HepG2 (cell line): ENCODE results near the gene KRT82. TPM values are rescaled to one million over a fixed set of nuclear protein-coding genes. Genes with fewer than 3 reads are reported as not detected.

Experiments used
- ATAC-seq: fragments of 200-7000 bp; cut with Tn5 transposase; 3 replicates; pipeline ENCODE4 v1.9.1; 2020; ENCODE audit warnings: mild to moderate bottlenecking, moderate library complexity
- BruUV-seq: library from RNA; stranded (reverse); fragments of 400-500 nt; replicated peaks from 2 replicates; lab custom pipeline; 2021; lab: Mats Ljungman, UMichigan
- CTCF ChIA-PET: fragments of 300-600 bp; formaldehyde crosslinking; extraction: SDS; loops from one replicate; lab custom pipeline; 2021; ENCODE audit warnings: low total read pairs, inconsistent platforms, low intra/inter-chr PET ratio; lab: Yijun Ruan, JAX
- POLR2A ChIA-PET: fragments of 350-600 bp; sonication (Branson Sonifier 250); formaldehyde crosslinking; loops from one replicate; lab custom pipeline; 2020; ENCODE audit warnings: antibody characterized with exemption, inconsistent platforms; lab: Yijun Ruan, JAX
- DNase-seq: peaks from one replicate; pipeline ENCODE4 v3.0.0-alpha.2; 2015; ENCODE audit warnings: low spot score
- FAIRE-seq: peaks from 3 replicates; lab custom pipeline; 2011; peaks lifted over from hg19 to GRCh38; lab: Jason Lieb, UNC
- H2AFZ ChIP-seq: one replicate; pipeline ENCODE4 v1.6.1; 2011; ENCODE audit warnings: low read length, inconsistent platforms
- H3K27ac ChIP-seq: fragments of 300-600 bp; 3 replicates; pipeline ENCODE4 v1.8.0; 2011; ENCODE audit warnings: mixed run types, mild to moderate bottlenecking, mixed read lengths, low read length, inconsistent platforms; ENCODE audit not compliant: insufficient read depth; ENCODE audit errors: extremely low read length
- H3K27me3 ChIP-seq, 2 experiments: fragments of 200-600 bp in 1 of 2; 2 replicates in 1 of 2; 3 replicates in 1 of 2; pipeline versions ENCODE4 v1.6.0 to v1.8.0; 2011; ENCODE audit warnings: low read length in 2 of 2, mild to moderate bottlenecking in 2 of 2, moderate library complexity in 2 of 2, inconsistent platforms in 1 of 2; ENCODE audit not compliant: insufficient read depth in 2 of 2, control insufficient read depth in 1 of 2
- H3K36me3 ChIP-seq, 2 experiments: fragments of 200-600 bp in 1 of 2; replicated peaks in 1 of 2; 2 replicates in 1 of 2; 3 replicates in 1 of 2; pipeline versions ENCODE4 v1.5.1 to v1.8.0; 2011; ENCODE audit warnings: low read length in 2 of 2, inconsistent platforms in 1 of 2; ENCODE audit not compliant: insufficient read depth in 2 of 2, control insufficient read depth in 1 of 2
- H3K4me1 ChIP-seq: 2 replicates; pipeline ENCODE4 v1.5.1; 2012; ENCODE audit warnings: low read length, inconsistent platforms; ENCODE audit not compliant: insufficient read depth
- H3K4me2 ChIP-seq: 2 replicates; pipeline ENCODE4 v1.6.0; 2011; ENCODE audit warnings: low read depth, low read length, inconsistent platforms
- H3K4me3 ChIP-seq, 3 experiments: fragments of 200-600 bp in 1 of 3; sonication (generic), shearing (Covaris generic) in 1 of 3; replicated peaks in 1 of 3; 2 replicates each; pipeline ENCODE4 v1.5.1; 2011 to 2016; ENCODE audit warnings: low read length in 3 of 3, inconsistent platforms in 2 of 3, low read depth in 2 of 3, mild to moderate bottlenecking in 2 of 3, control low read depth in 1 of 3, mixed read lengths in 1 of 3; ENCODE audit not compliant: insufficient read depth in 1 of 3
- H3K79me2 ChIP-seq: one replicate; pipeline ENCODE4 v1.6.1; 2011; ENCODE audit warnings: low read length, inconsistent platforms; ENCODE audit not compliant: insufficient read depth
- H3K9ac ChIP-seq: 2 replicates; pipeline ENCODE4 v1.6.0; 2011; ENCODE audit warnings: mild to moderate bottlenecking, low read depth, low read length, inconsistent platforms; ENCODE audit not compliant: insufficient read depth
- H3K9me3 ChIP-seq: 2 replicates; pipeline ENCODE4 v1.5.1; 2012; ENCODE audit warnings: mild to moderate bottlenecking, low read length
- H4K20me1 ChIP-seq: 2 replicates; pipeline ENCODE4 v1.6.0; 2011; ENCODE audit warnings: inconsistent platforms, mild to moderate bottlenecking, low read length, moderate library complexity; ENCODE audit not compliant: insufficient read depth
- MIXL1 ChIP-seq: IDR thresholded peaks from 2 replicates; pipeline ENCODE4 v1.6.1; 2016
- PATZ1 ChIP-seq: sonication (generic); formaldehyde crosslinking; IDR thresholded peaks from 2 replicates; pipeline ENCODE4 v1.4.0; 2020; ENCODE audit warnings: missing genetic modification reagents
- ZNF687 ChIP-seq: sonication (generic); formaldehyde crosslinking; IDR thresholded peaks from 2 replicates; pipeline ENCODE4 v1.5.1; 2020; ENCODE audit warnings: mild to moderate bottlenecking, missing genetic modification reagents, moderate library complexity
- WGBS: methylation state at CpG from one replicate; pipeline ENCODE4 v1.1.6; 2017; ENCODE audit warnings: low lambda C conversion rate; 5-methylcytosine and 5-hydroxymethylcytosine counted together
- in situ Hi-C: cut with HindIII; loops from 2 replicates; pipeline ENCODE4 v1.10.0; 2017; ENCODE audit warnings: low pct_unique_long_range_greater_than_20kb; ENCODE audit not compliant: extremely low pct_ligation_motif_present
- intact Hi-C: fragments of 100-400 bp; cut with micrococcal nuclease; formaldehyde crosslinking; loops from one replicate; pipeline ENCODE4 v1.10.0; 2022; ENCODE audit not compliant: unreplicated experiment
- polyA plus RNA-seq, 8 experiments: library from polyadenylated mRNA; depleted of rRNA in 3 of 8; stranded (reverse) in 7 of 8; unstranded in 1 of 8; fragments of >200 nt; fragmentation: Illumina TruSeq in 4 of 8; extraction: Trizol in 4 of 8; gene quantifications; 2 replicates each; pipeline versions ENCODE4 v1.2.1 to v1.2.3, GENCODE V29; 2011 to 2016; ENCODE audit warnings: low read depth in 4 of 8, missing spikeins in 1 of 8, mixed read lengths in 1 of 8; ENCODE audit not compliant: insufficient read depth in 1 of 8
- total RNA-seq, 5 experiments: library from RNA; depleted of rRNA; stranded (reverse); fragments of >200 nt; fragmentation: Illumina TruSeq; extraction: Trizol; gene quantifications; 2 replicates each; pipeline ENCODE4 v1.2.3, GENCODE V29; 2016; ENCODE audit warnings: low read depth in 1 of 5

The KRT82 gene
- total and polyA plus RNA-seq, 2 of the 13 experiments (the other 11 are each of a cell fraction or from before 2014, with no cell fraction given) = not detected

- no peak for TF ChIP-seq ZNF687 (CRISPR knock-in tag)
- no peak for TF ChIP-seq PATZ1 (CRISPR knock-in tag)
Observed at GRCh38 chr12:52402377-52402776, 3.8 kb downstream of the KRT82 start (continued).

DNA sequence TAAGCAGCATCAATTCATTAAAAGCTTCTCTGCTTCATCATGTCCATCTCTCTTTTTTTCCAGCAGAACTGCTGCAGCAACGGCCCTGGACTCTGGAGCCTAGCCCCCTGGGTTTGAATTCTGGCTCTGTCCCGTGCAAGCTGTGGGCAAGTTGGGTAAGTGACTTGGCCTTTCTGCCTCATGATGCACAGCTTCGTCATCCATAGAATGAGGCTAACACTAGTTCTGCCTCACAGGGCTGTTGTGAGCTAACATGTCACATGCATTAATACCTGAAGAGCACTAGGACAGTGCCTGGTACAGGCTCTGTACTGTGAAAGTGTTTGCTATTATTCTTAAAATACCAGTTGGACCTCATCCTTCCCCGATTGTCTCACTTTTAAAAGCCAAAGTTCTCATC, 4.2 kb downstream of the KRT82 start:
- CTCF ChIA-PET = no interaction called here
- H3K4me1 ChIP-seq = no peaks in the 10 kb centered on the region

More for the DNA sequence above, 4.2 kb downstream of the KRT82 start:
- TF ChIP-seq MIXL1 (CRISPR knock-in tag) = no peak
- no peak overlapping the region for H3K9ac ChIP-seq
- no peak overlapping the region for H3K27ac ChIP-seq
- peaks cover 1 to 21% of the 10 kb centered on the region in 2 experiments; a peak in 4 of 5 replicates for H3K27me3 ChIP-seq
- no peak for ATAC-seq
- no peak overlapping the region for H3K4me2 ChIP-seq
- FAIRE-seq = no peak
- POLR2A ChIA-PET = no interaction called here
- no peak overlapping the region for H3K4me3 ChIP-seq
- no peaks in the 10 kb centered on the region for H3K9me3 ChIP-seq
- no TSS peak for BruUV-seq
- intact Hi-C loops (no loop called here), in situ Hi-C loops (no loop called here)
- no peaks in the 10 kb centered on the region for H3K79me2 ChIP-seq
- no peaks in the 10 kb centered on the region for H3K36me3 ChIP-seq
- H2AFZ ChIP-seq = no peak overlapping the region
- H4K20me1 ChIP-seq = 0 out of 2 replicates have a peak, but pooled peaks cover 2% of the 10 kb centered on the region
- WGBS = 0% methylated on average over 4 of the region's 4 CpGs
- no peak for DNase-seq
